ENCODE results near the gene UBE2N. TPM values are rescaled to one million over a fixed set of nuclear protein-coding genes. Genes with fewer than 3 reads are reported as not detected.
"Not testable (repeated sequence)": the region's sequence is repeated elsewhere in the genome, so short reads cannot be mapped to it uniquely, and the experiment has no call there.

The UBE2N gene
- total RNA-seq, 1 donor from 2014 or later = 115 TPM

GRCh38 chr12:93390549-93391297 is 51.0 kb downstream of the UBE2N start:
- H3K9me3 Mint-ChIP-seq (ENCODE audit: unreplicated experiment) = no peaks in the 10 kb centered on the region
- H3K36me3 Mint-ChIP-seq (ENCODE audit: unreplicated experiment) = no peaks in the 10 kb centered on the region
- TF ChIP-seq CTCF (IDR thresholded peaks at IDR 0.05; ENCODE audit: partially characterized antibody, unreplicated experiment) = no peak
- H3K4me3 Mint-ChIP-seq (ENCODE audit: unreplicated experiment) = no peak overlapping the region
- H3K4me1 Mint-ChIP-seq (ENCODE audit: low read depth, unreplicated experiment) = peaks cover 3% of the 10 kb centered on the region
- peaks cover 3% of the 10 kb centered on the region for H3K27me3 Mint-ChIP-seq (ENCODE audit: unreplicated experiment)
- no peak overlapping the region for H3K27ac Mint-ChIP-seq (ENCODE audit: unreplicated experiment)
- no peak for DNase-seq

DNA sequence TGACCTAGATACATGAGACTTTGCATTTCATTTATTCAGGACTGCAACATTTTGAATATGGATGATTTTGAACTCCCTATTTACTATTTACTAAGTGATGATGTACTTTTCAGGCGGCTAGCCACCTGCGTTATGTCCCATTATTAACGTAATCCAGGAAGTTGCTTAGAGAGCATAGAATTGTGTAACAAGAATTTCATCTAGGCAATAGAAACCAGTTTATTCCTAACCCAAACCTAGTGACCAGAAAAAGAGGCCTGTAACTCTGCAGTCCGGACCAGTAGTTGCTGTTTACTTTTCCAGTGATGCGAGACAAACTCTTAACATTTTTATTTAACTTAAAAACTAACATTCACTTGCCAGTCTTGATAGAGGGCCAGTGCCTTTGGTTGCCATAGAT is 51.7 kb downstream of the UBE2N start:
- Mint-ChIP-seq H3K27me3 (ENCODE audit: unreplicated experiment) (peaks cover 3% of the 10 kb centered on the region), H3K4me1 (ENCODE audit: low read depth, unreplicated experiment) (peaks cover 3% of the 10 kb centered on the region), H3K27ac (ENCODE audit: unreplicated experiment) (no peak overlapping the region), H3K4me3 (ENCODE audit: unreplicated experiment) (no peak overlapping the region), H3K36me3 (ENCODE audit: unreplicated experiment) (no peaks in the 10 kb centered on the region), H3K9me3 (ENCODE audit: unreplicated experiment) (no peaks in the 10 kb centered on the region)
- DNase-seq = no peak
- no peak for TF ChIP-seq CTCF (IDR thresholded peaks at IDR 0.05; ENCODE audit: partially characterized antibody, unreplicated experiment)

GRCh38 chr12:93387780-93388179 is 54.0 kb downstream of the UBE2N start:
- H3K4me1 Mint-ChIP-seq (ENCODE audit: low read depth, unreplicated experiment) = peaks cover 3% of the 10 kb centered on the region
- no peak for TF ChIP-seq CTCF (IDR thresholded peaks at IDR 0.05; ENCODE audit: partially characterized antibody, unreplicated experiment)
- H3K27ac Mint-ChIP-seq (ENCODE audit: unreplicated experiment) = no peak overlapping the region
- H3K27me3 Mint-ChIP-seq (ENCODE audit: unreplicated experiment) = peaks cover 3% of the 10 kb centered on the region
- H3K36me3 Mint-ChIP-seq (ENCODE audit: unreplicated experiment) = no peaks in the 10 kb centered on the region
- H3K4me3 Mint-ChIP-seq (ENCODE audit: unreplicated experiment) = no peak overlapping the region
- no peaks in the 10 kb centered on the region for H3K9me3 Mint-ChIP-seq (ENCODE audit: unreplicated experiment)
- no peak for DNase-seq

DNA sequence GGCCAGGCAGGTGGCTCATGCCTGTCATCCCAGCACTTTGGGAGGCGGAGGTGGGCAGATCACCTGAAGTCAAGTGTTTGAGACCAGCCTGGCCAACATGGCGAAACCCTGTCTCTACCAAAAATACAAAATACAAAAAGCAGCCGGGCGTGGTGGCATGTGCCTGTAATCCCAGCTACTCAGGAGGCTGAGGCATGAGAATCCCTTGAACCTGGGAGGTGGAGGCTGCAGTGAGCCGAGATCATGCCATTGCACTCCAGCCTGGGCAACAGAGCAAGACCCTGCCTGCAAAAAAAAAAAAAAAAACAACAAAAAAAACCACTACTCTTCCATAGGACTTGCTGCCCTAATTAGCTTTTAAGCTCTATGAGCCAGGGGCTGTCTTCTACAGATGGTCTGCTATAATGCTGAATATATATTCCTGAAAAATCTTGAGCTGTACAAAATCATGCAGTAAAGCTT is 59.7 kb downstream of the UBE2N start:
- not testable (repeated sequence) for DNase-seq; H3K27me3 Mint-ChIP-seq (ENCODE audit: unreplicated experiment); H3K27ac Mint-ChIP-seq (ENCODE audit: unreplicated experiment); H3K36me3 Mint-ChIP-seq (ENCODE audit: unreplicated experiment); H3K4me3 Mint-ChIP-seq (ENCODE audit: unreplicated experiment); H3K9me3 Mint-ChIP-seq (ENCODE audit: unreplicated experiment)
- H3K4me1 Mint-ChIP-seq (ENCODE audit: low read depth, unreplicated experiment) = peaks cover 23% of the 10 kb centered on the region

- peaks cover 3% of the 10 kb centered on the region for H3K27me3 Mint-ChIP-seq (ENCODE audit: unreplicated experiment)
- no peak for DNase-seq
- H3K27ac Mint-ChIP-seq (ENCODE audit: unreplicated experiment) = no peak overlapping the region
- H3K36me3 Mint-ChIP-seq (ENCODE audit: unreplicated experiment) = no peaks in the 10 kb centered on the region
- peaks cover 29% of the 10 kb centered on the region for H3K4me1 Mint-ChIP-seq (ENCODE audit: low read depth, unreplicated experiment)
- H3K9me3 Mint-ChIP-seq (ENCODE audit: unreplicated experiment) = no peaks in the 10 kb centered on the region
- no peak for TF ChIP-seq CTCF (IDR thresholded peaks at IDR 0.05; ENCODE audit: partially characterized antibody, unreplicated experiment)
- peak overlapping the region; percentile 98 for H3K4me3 Mint-ChIP-seq (ENCODE audit: unreplicated experiment)
Observed at GRCh38 chr12:93381161-93381975, 60.4 kb downstream of the UBE2N start.
